DMS153 (cell line): ENCODE data around the gene BOLA3.
A peak's percentile ranks its signal among the peaks of the same experiment; 100 is the strongest.
"Not testable (repeated sequence)": the region's sequence is repeated elsewhere in the genome, so short reads cannot be mapped to it uniquely, and the experiment has no call there.

ENCODE experiments used
- DNase-seq: peaks from one replicate; lab custom pipeline; 2025; lab: John Stamatoyannopoulos, UW

BOLA3 gene

GRCh38 chr2:74147727-74148456 lies at the start of gene BOLA3:
Gene BOLA3, minus strand, starts transcription at chr2:74147912. Its CDS starts 38 bp downstream, at chr2:74147874.
- DNase-seq: peak; percentile 47

- DNase-seq: no peak
Observed at GRCh38 chr2:74197049-74197448, 49.3 kb upstream of the BOLA3 start.

GRCh38 chr2:74194799-74195198 lies 47.1 kb upstream of the BOLA3 start:
- no peak for DNase-seq

- DNase-seq: no peak
Observed at GRCh38 chr2:74191596-74192380, 44.1 kb upstream of the BOLA3 start.

GRCh38 chr2:74188696-74189095 lies 41.0 kb upstream of the BOLA3 start:
- DNase-seq: no peak

GRCh38 chr2:74188018-74188601 lies 40.4 kb upstream of the BOLA3 start:
- peak; percentile 57 for DNase-seq

GRCh38 chr2:74186706-74187105 lies 39.0 kb upstream of the BOLA3 start:
- not testable (repeated sequence) for DNase-seq

- no peak for DNase-seq
Observed at GRCh38 chr2:74186038-74186437, 38.3 kb upstream of the BOLA3 start.

- no peak for DNase-seq
Observed at GRCh38 chr2:74183878-74184277, 36.2 kb upstream of the BOLA3 start.

GRCh38 chr2:74181739-74182138 lies 34.0 kb upstream of the BOLA3 start:
- DNase-seq: no peak

GRCh38 chr2:74179063-74179865 lies 31.6 kb upstream of the BOLA3 start:
- no peak for DNase-seq

- DNase-seq: peak; percentile 96
Observed at GRCh38 chr2:74178211-74179062, 30.7 kb upstream of the BOLA3 start, which contains the start of gene MOB1A. Gene MOB1A, minus strand, starts transcription at chr2:74178879. Its CDS starts 205 bp downstream, at chr2:74178674.

GRCh38 chr2:74177696-74178095 lies 30.0 kb upstream of the BOLA3 start:
- DNase-seq: no peak

GRCh38 chr2:74174909-74175308 lies 27.2 kb upstream of the BOLA3 start:
- DNase-seq: no peak

GRCh38 chr2:74168739-74169138 lies 21.0 kb upstream of the BOLA3 start:
- no peak for DNase-seq

- no peak for DNase-seq
Observed at GRCh38 chr2:74164761-74165160, 17.0 kb upstream of the BOLA3 start.

- DNase-seq: no peak
Observed at GRCh38 chr2:74162951-74163350, 15.2 kb upstream of the BOLA3 start.

- DNase-seq: no peak
Observed at GRCh38 chr2:74155830-74156229, 8.1 kb upstream of the BOLA3 start.

GRCh38 chr2:74152954-74153353 lies 5.2 kb upstream of the BOLA3 start:
- DNase-seq: no peak

- no peak for DNase-seq
Observed at GRCh38 chr2:74149570-74150319, 2.0 kb upstream of the BOLA3 start.

GRCh38 chr2:74149247-74149525 lies 1.5 kb upstream of the BOLA3 start:
- DNase-seq: no peak
